ENCODE results near the gene GAK. TPM values are rescaled to one million over a fixed set of nuclear protein-coding genes. Genes with fewer than 3 reads are reported as not detected.
A peak's percentile ranks its signal among the peaks of the same experiment; 100 is the strongest.

GAK gene
- total RNA-seq, 1 donor = 44.0 TPM

DNA sequence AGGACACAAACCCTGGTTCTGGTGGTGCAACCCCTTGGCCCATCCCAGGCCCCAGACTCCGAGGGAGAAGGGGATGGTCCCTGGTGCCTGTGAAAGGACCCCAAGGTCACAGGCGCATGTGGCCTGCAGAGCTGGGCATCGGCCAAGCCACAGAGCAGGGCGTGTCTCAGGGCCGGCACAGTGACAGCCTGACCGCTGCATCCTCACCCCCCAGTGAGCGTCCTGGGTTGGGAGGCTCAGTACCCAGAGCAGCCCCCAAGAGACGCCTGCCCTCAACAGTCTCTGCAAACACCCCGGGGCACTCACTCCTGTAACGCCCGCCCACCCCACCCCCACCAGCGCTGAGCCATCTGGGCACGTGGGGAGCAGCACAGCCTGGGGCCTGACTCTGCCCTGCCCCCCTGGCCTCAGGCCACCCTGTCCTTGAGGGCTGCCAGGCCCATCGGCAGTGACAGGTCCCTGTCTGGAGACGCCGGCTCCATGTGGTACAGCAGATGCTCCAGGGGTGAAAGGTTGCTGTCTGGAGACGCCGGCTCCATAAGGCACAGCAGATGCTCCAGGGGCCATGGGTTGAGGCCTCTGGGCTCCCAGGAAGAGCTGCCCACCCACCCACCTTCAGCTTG lies 81.7 kb downstream of the GAK start:
- TF ChIP-seq, protein P1, sequence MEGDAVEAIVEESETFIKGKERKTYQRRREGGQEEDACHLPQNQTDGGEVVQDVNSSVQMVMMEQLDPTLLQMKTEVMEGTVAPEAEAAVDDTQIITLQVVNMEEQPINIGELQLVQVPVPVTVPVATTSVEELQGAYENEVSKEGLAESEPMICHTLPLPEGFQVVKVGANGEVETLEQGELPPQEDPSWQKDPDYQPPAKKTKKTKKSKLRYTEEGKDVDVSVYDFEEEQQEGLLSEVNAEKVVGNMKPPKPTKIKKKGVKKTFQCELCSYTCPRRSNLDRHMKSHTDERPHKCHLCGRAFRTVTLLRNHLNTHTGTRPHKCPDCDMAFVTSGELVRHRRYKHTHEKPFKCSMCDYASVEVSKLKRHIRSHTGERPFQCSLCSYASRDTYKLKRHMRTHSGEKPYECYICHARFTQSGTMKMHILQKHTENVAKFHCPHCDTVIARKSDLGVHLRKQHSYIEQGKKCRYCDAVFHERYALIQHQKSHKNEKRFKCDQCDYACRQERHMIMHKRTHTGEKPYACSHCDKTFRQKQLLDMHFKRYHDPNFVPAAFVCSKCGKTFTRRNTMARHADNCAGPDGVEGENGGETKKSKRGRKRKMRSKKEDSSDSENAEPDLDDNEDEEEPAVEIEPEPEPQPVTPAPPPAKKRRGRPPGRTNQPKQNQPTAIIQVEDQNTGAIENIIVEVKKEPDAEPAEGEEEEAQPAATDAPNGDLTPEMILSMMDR (IDR thresholded peaks at IDR 0.05; ENCODE audit: insufficient read depth, low read depth, low read length) = no peak
- no peak for DNase-seq (ENCODE audit: low read depth)
- no peak overlapping the region for H3K4me3 ChIP-seq (ENCODE audit: low read depth, low read length)

DNA sequence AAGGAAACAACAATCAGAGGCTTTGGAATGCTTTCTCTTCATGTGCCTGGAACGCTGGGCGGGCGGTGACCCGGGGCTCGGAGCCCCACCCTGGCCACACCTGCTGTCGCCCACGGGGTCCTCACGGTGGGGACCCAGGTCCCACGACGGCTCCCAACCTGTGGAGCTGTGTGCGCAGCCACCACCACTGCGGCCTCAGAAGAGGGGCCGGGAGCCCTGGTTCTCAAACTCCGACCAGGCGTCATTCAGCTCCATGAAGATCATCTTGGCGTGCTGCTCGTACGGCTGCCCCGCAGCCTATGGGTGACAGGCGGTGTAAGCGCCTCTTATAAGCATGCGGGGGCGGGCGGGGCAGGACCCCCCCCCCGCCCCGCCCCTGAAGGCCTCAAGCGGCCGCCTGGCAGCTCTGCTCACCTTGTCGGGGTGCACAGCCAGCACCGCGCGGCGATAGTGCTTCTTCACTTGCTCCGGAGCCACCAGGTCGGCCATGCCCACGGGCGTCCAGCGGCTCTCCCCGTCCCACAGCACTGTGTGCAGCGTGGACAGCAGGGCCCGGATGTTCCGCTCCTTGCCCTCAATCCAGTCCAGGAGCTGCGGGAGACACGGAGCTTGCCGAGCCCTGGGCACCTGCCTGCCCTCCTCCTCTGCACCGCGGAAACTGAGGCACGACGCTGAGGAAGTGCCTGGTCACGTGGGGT lies 82.5 kb downstream of the GAK start:
- TF ChIP-seq, protein P1 (IDR thresholded peaks at IDR 0.05; ENCODE audit: insufficient read depth, low read depth, low read length) = no peak
- no peak for DNase-seq (ENCODE audit: low read depth)
- no peak overlapping the region for H3K4me3 ChIP-seq (ENCODE audit: low read depth, low read length)

DNA sequence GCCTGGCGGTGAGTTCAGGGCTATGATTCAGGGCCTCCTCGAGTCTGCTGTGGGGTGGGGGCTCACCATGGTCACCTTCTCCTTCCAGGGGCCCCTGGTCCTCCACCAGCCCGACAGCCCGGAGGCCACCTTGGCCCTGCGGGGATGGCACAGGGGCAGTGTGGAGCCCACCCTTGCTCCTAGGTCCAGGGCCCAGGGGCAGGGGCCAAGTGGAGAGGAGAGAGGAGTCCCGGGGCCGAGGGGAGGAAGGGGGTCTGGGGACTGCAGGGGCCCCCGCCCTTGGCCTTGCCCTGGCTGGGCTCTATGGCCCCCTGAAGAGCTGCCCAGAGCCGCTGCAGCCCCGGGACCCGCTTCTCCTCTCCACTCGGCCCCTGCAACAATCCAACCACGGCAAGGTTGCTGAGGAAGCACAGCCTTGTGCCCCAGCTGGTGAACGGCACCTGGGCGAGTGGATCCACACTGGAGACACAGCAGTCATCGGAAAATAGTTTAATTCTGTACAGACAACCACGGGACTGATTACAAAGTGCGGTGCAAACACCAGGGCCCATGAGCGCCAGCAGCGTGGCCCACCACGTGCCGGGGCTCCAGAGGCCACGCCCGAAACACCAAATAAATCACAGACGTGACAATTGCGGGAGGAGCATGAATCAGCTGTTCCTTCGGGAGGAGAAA lies 83.2 kb downstream of the GAK start:
- no peak for DNase-seq (ENCODE audit: low read depth)
- H3K4me3 ChIP-seq (ENCODE audit: low read depth, low read length) = no peak overlapping the region
- TF ChIP-seq, protein P1 (IDR thresholded peaks at IDR 0.05; ENCODE audit: insufficient read depth, low read depth, low read length) = no peak

GRCh38 chr4:848307-848691 lies 83.8 kb downstream of the GAK start:
- H3K4me3 ChIP-seq (ENCODE audit: low read depth, low read length) = no peak overlapping the region
- no peak for DNase-seq (ENCODE audit: low read depth)
- TF ChIP-seq, protein P1 (IDR thresholded peaks at IDR 0.05; ENCODE audit: insufficient read depth, low read depth, low read length) = no peak

- DNase-seq (ENCODE audit: low read depth) = peak; percentile 31
- no peak overlapping the region for H3K4me3 ChIP-seq (ENCODE audit: low read depth, low read length)
- TF ChIP-seq, protein P1 (IDR thresholded peaks at IDR 0.05; ENCODE audit: insufficient read depth, low read depth, low read length) = no peak
Measured at GRCh38 chr4:845836-846251, 86.3 kb downstream of the GAK start.

DNA sequence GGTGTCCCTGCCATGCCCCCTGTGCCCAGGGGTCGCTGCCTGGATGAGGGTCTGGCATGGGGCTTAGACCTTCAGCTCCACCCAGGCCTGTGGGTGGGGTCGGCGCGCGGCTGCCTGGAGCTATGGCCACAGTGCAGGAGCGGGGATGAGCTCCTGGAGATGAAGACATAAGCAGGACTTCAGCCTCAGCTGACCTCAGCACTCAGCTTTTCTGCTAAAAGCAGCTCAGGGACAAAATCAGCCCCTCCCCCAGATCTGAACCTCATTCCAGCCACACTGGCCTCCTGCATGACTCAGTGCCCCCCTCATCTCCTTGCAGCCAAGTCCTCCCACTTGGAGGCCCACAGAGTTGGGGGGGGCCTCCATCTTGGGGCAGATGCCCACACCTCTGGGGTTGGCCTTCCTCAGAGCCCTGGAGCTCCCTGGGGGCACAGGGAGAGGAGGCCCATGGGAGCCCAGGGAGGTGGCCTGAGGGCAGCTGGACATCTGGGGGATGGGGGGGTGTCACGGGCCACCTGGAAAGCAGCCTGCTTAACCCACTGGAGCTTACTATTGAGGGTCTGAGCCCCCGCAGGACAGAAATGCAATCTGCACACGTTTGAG lies 86.8 kb downstream of the GAK start:
- TF ChIP-seq, protein P1 (IDR thresholded peaks at IDR 0.05; ENCODE audit: insufficient read depth, low read depth, low read length) = no peak
- no peak overlapping the region for H3K4me3 ChIP-seq (ENCODE audit: low read depth, low read length)
- DNase-seq (ENCODE audit: low read depth) = peak; percentile 52

Data from fibroblast of villous mesenchyme (primary cell).